Lung (tissue), 12 donors: ENCODE data around the gene SCAPER. TPM values are rescaled to one million over a fixed set of nuclear protein-coding genes. Genes with fewer than 3 reads are reported as not detected.

Experiments used
- ATAC-seq: fragments of 200-7000 bp; cut with Tn5 transposase; one replicate; pipeline ENCODE4 v1.9.1; 2020; ENCODE audit warnings: moderate number of reproducible peaks; ENCODE audit not compliant: insufficient read depth, low FRiP score
- DNase-seq, 3 donors: peaks; one replicate each; pipeline ENCODE4 v3.0.0-alpha.2; 2013 to 2017
- H3K27ac ChIP-seq, 2 donors: one replicate each; pipeline ENCODE4 v1.5.1; 2013; ENCODE audit warnings: mild to moderate bottlenecking in 2 of 2, moderate library complexity in 2 of 2, control low read depth in 1 of 2, inconsistent platforms in 1 of 2, low read depth in 1 of 2, low read length in 1 of 2
- H3K27me3 ChIP-seq, 3 donors: one replicate each; pipeline ENCODE4 v1.5.1; 2013; ENCODE audit warnings: low read length in 2 of 3; ENCODE audit not compliant: control insufficient read depth in 3 of 3, insufficient read depth in 3 of 3
- H3K36me3 ChIP-seq, 4 donors: one replicate each; pipeline ENCODE4 v1.5.1; 2013; ENCODE audit warnings: low read length in 4 of 4, mild to moderate bottlenecking in 1 of 4, moderate library complexity in 1 of 4; ENCODE audit not compliant: control insufficient read depth in 4 of 4, insufficient read depth in 4 of 4
- H3K4me1 ChIP-seq, 5 donors: one replicate each; pipeline ENCODE4 v1.5.1; 2013; ENCODE audit warnings: low read length in 5 of 5, mild to moderate bottlenecking in 2 of 5, moderate library complexity in 1 of 5; ENCODE audit not compliant: control insufficient read depth in 5 of 5, insufficient read depth in 5 of 5
- H3K4me3 ChIP-seq: one replicate; pipeline ENCODE4 v1.5.1; 2013; ENCODE audit warnings: mild to moderate bottlenecking, control low read depth, moderate library complexity
- H3K9ac ChIP-seq, 2 donors: one replicate each; pipeline ENCODE4 v1.5.1; 2013; ENCODE audit warnings: low read length in 2 of 2, control low read depth in 1 of 2; ENCODE audit not compliant: insufficient read depth in 1 of 2
- H3K9me3 ChIP-seq, 4 donors: one replicate each; pipeline ENCODE4 v1.5.1; 2013; ENCODE audit warnings: low read length in 3 of 4, mild to moderate bottlenecking in 1 of 4, moderate library complexity in 1 of 4; ENCODE audit not compliant: control insufficient read depth in 4 of 4, insufficient read depth in 3 of 4
- CTCF ChIP-seq: IDR thresholded peaks from 2 replicates; pipeline ENCODE4 v1.5.1; 2012; ENCODE audit warnings: mild to moderate bottlenecking; ENCODE audit errors: control extremely low read depth, extremely low read depth
- WGBS, 2 donors: extraction: QIAGEN DNeasy Blood & Tissue Kit; methylation state at CpG; one replicate each; pipeline ENCODE4 v1.1.7; 2013; 5-methylcytosine and 5-hydroxymethylcytosine counted together
- polyA plus RNA-seq, 2 donors: library from polyadenylated mRNA; stranded (reverse); fragments of 200-250 nt; gene quantifications; one replicate each; pipeline ENCODE4 v1.2.1, GENCODE V29; 2013
- total RNA-seq, 2 donors: library from RNA; depleted of rRNA in 1 of 2; stranded (reverse); fragments of >200 nt in 1 of 2; gene quantifications; one replicate each; pipeline ENCODE4 v1.2.1, GENCODE V29; 2014 to 2021
- donor health status: control.
- donor health status: control.
- donor health status: Bipolar disorder and iron deficiency.
- donor health status: healthy.
- donor health status: DM: yes; HTN: yes; CAD: no.

Gene SCAPER
- total and polyA plus RNA-seq, 4 donors: 3.9 to 40.2 (median 19.5) TPM

GRCh38 chr15:76791511-76791910 is 113.6 kb downstream of the SCAPER start:
- Histone ChIP-seq H3K27me3 (no peaks in the 10 kb centered on the region), H3K9ac (no peak overlapping the region), H3K36me3 (peaks cover 5 to 7% (median 6%) of the 10 kb centered on the region in 4 donors), H3K4me3 (no peak overlapping the region), H3K27ac (no peak overlapping the region), H3K4me1 (no peaks in the 10 kb centered on the region), H3K9me3 (peaks cover 0 to 3% (median 0%) of the 10 kb centered on the region in 4 donors)
- 97% methylated on average over 2 of the region's 2 CpGs for WGBS, 2 donors
- no peak for TF ChIP-seq CTCF
- ATAC-seq (no peak), DNase-seq (no peak)

DNA sequence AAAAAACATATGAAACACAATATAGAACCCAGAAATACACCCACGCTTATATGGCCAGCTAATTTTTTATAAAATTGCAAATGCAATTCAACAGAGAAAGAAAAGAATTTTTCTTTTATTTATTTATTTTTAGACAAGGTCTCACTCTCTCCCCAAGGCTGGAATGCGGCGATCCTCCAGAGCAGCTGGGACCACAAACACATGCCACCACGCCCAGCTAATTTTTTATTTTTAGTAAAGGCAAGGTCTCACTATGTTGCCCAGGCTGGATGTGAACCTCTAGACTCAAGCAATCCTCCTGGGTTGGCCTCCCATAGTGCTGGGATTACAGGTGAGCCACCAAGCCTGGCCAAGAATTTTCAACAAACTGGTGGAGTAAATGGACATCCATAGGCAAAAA is 117.9 kb downstream of the SCAPER start:
- no peak overlapping the region for H3K27ac ChIP-seq
- 98 to 99% methylated on average over 4 of the region's 4 CpGs for WGBS, 2 donors
- no peak overlapping the region for H3K9ac ChIP-seq
- H3K4me1 ChIP-seq: no peaks in the 10 kb centered on the region
- peaks cover 2 to 8% (median 6%) of the 10 kb centered on the region in 4 donors for H3K36me3 ChIP-seq
- no peaks in the 10 kb centered on the region for H3K27me3 ChIP-seq
- H3K4me3 ChIP-seq: no peak overlapping the region
- DNase-seq (no peak), ATAC-seq (no peak)
- TF ChIP-seq CTCF: no peak
- peaks cover 0 to 3% (median 0%) of the 10 kb centered on the region in 4 donors for H3K9me3 ChIP-seq

DNA sequence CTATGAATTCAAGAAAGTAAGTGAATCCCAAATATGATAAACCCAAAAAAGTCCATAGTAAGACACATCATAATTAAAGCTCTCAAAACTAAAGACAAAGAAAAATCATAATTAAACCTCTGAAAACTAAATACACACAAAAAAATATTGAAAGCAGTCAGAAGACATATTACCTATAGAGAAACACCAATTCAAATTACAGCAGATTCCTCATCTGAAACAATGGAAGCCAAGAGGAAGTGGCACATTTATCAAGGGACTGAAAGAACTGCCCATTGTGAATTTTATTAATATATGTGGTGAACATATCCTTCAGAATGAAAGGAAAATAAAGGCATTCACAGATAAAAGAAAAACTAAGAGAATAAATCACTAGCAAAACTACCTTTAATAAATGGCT is 128.2 kb downstream of the SCAPER start:
- no peak for DNase-seq
- H3K27me3 ChIP-seq: no peaks in the 10 kb centered on the region
- no peak overlapping the region for H3K9ac ChIP-seq
- no peak overlapping the region for H3K27ac ChIP-seq
- peaks cover 0 to 2% (median 1%) of the 10 kb centered on the region in 4 donors for H3K9me3 ChIP-seq
- H3K36me3 ChIP-seq: peaks cover 0 to 4% (median 2%) of the 10 kb centered on the region in 4 donors
- no peak for TF ChIP-seq CTCF
- H3K4me3 ChIP-seq: no peak overlapping the region
- ATAC-seq: no peak
- H3K4me1 ChIP-seq: peaks cover 0 to 15% (median 0%) of the 10 kb centered on the region in 5 donors

- TF ChIP-seq CTCF: no peak
- Histone ChIP-seq H3K4me1 (peaks cover 0 to 15% (median 0%) of the 10 kb centered on the region in 5 donors), H3K9ac (no peak overlapping the region), H3K4me3 (no peak overlapping the region), H3K27ac (no peak overlapping the region), H3K36me3 (peaks cover 0 to 4% (median 2%) of the 10 kb centered on the region in 4 donors), H3K27me3 (no peaks in the 10 kb centered on the region), H3K9me3 (peaks cover 0 to 2% (median 1%) of the 10 kb centered on the region in 4 donors)
- no peak for ATAC-seq
- 71 to 83% methylated on average over 1 of the region's 1 CpG for WGBS, 2 donors
- DNase-seq: no peak
Observed at GRCh38 chr15:76776480-76776879, 128.7 kb downstream of the SCAPER start.
